HepG2 (cell line): Measurements from ENCODE around the gene HYOU1. TPM values are rescaled to one million over a fixed set of nuclear protein-coding genes. Genes with fewer than 3 reads are reported as not detected.

Source experiments
- CERS6 ChIP-seq: sonication (generic); formaldehyde crosslinking; IDR thresholded peaks from 2 replicates; pipeline ENCODE4 v1.5.0; 2020; ENCODE audit warnings: missing genetic modification reagents
- DNMT1 ChIP-seq: sonication (generic); formaldehyde crosslinking; IDR thresholded peaks from 2 replicates; pipeline ENCODE4 v1.5.1; 2020; ENCODE audit warnings: mild to moderate bottlenecking, missing genetic modification reagents
- DNMT3B ChIP-seq: conservative IDR thresholded peaks from 2 replicates; pipeline ENCODE4 v1.6.1; 2016; ENCODE audit warnings: missing biosample characterization, control low read depth
- FOXP4 ChIP-seq: sonication (generic); formaldehyde crosslinking; IDR thresholded peaks from 2 replicates; pipeline ENCODE4 v1.4.0; 2020; ENCODE audit warnings: missing genetic modification reagents
- ISX ChIP-seq: sonication (generic); formaldehyde crosslinking; conservative IDR thresholded peaks from 2 replicates; pipeline ENCODE4 v1.5.0; 2020; ENCODE audit warnings: missing genetic modification reagents
- ONECUT2 ChIP-seq: sonication (generic); formaldehyde crosslinking; IDR thresholded peaks from 2 replicates; pipeline ENCODE4 v1.4.0; 2020; ENCODE audit warnings: missing genetic modification reagents
- ZFYVE20 ChIP-seq: sonication (generic); formaldehyde crosslinking; IDR thresholded peaks from 2 replicates; pipeline ENCODE4 v1.8.0; 2023; ENCODE audit warnings: low read depth, mild to moderate bottlenecking, moderate library complexity, missing genetic modification reagents, borderline replicate concordance
- ZNF180 ChIP-seq: sonication (generic); formaldehyde crosslinking; IDR thresholded peaks from 2 replicates; pipeline ENCODE4 v1.4.0; 2020; ENCODE audit warnings: low read depth, missing genetic modification reagents, borderline replicate concordance
- ZNF292 ChIP-seq: sonication (generic); formaldehyde crosslinking; IDR thresholded peaks from 2 replicates; pipeline ENCODE4 v1.8.1; 2022; ENCODE audit warnings: mild to moderate bottlenecking, low read depth, missing genetic modification reagents, borderline replicate concordance
- ZNF296 ChIP-seq: sonication (generic); formaldehyde crosslinking; conservative IDR thresholded peaks from 2 replicates; pipeline ENCODE4 v1.5.0; 2020; ENCODE audit warnings: mild to moderate bottlenecking, missing genetic modification reagents
- ZSCAN9 ChIP-seq: IDR thresholded peaks from 2 replicates; pipeline ENCODE4 v1.6.1; 2016; ENCODE audit warnings: borderline replicate concordance
- polyA plus RNA-seq, 8 experiments: library from polyadenylated mRNA; depleted of rRNA in 3 of 8; stranded (reverse) in 7 of 8; unstranded in 1 of 8; fragments of >200 nt; fragmentation: Illumina TruSeq in 4 of 8; extraction: Trizol in 4 of 8; gene quantifications; 2 replicates each; pipeline versions ENCODE4 v1.2.1 to v1.2.3, GENCODE V29; 2011 to 2016; ENCODE audit warnings: low read depth in 4 of 8, missing spikeins in 1 of 8, mixed read lengths in 1 of 8; ENCODE audit not compliant: insufficient read depth in 1 of 8
- total RNA-seq, 5 experiments: library from RNA; depleted of rRNA; stranded (reverse); fragments of >200 nt; fragmentation: Illumina TruSeq; extraction: Trizol; gene quantifications; 2 replicates each; pipeline ENCODE4 v1.2.3, GENCODE V29; 2016; ENCODE audit warnings: low read depth in 1 of 5
- TF ChIP-seq, protein P1 (sequence below): sonication (generic); formaldehyde crosslinking; IDR thresholded peaks from 2 replicates; pipeline ENCODE4 v1.4.0; 2020; ENCODE audit warnings: mild to moderate bottlenecking, missing genetic modification reagents
- TF ChIP-seq, protein P2 (sequence below): sonication (generic); formaldehyde crosslinking; IDR thresholded peaks from 2 replicates; pipeline ENCODE4 v1.8.1; 2023; ENCODE audit warnings: missing genetic modification reagents, mild to moderate bottlenecking, borderline replicate concordance
- TF ChIP-seq, protein P3 (sequence below): sonication (generic); formaldehyde crosslinking; IDR thresholded peaks from 2 replicates; pipeline ENCODE4 v1.4.0; 2020; ENCODE audit warnings: missing genetic modification reagents, borderline replicate concordance

Gene HYOU1
- total and polyA plus RNA-seq, 2 of the 13 experiments (the other 11 are each of a cell fraction or from before 2014, with no cell fraction given), result 127 to 155 TPM

DNA sequence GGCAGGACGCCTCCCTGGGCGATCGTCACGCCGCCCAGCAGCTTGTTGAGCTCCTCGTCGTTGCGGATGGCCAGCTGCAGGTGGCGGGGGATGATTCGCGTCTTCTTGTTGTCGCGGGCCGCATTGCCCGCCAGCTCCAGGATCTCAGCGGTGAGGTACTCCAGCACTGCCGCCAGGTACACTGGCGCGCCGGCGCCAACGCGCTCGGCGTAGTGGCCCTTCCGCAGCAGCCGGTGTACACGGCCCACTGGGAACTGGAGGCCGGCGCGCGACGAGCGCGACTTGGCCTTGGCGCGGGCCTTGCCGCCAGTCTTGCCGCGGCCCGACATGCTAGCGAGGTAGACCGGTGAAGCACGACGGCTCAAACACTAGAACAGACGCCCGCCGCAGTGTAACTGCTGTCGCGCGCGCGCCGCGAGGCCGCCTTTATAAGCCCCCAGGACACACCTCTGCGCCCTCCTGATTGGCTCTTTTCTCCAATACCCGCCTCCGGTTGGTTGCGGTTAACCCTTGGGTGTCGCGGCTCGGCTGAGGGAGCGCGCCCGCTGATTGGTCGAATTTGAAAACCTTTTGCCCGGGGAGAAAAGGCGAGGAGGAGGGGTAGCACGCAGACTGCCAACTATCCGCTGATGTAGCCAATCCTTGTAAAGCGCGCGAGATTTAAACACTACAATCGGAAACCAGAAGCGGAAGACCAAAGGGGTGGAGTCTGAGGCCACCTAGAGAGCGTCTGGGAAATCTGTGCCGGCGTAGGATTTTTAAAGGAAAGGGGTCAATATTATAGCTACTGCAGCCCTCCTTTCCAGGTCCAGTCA is 38.3 kb upstream of the HYOU1 start (continued):
- TF ChIP-seq, protein P1, sequence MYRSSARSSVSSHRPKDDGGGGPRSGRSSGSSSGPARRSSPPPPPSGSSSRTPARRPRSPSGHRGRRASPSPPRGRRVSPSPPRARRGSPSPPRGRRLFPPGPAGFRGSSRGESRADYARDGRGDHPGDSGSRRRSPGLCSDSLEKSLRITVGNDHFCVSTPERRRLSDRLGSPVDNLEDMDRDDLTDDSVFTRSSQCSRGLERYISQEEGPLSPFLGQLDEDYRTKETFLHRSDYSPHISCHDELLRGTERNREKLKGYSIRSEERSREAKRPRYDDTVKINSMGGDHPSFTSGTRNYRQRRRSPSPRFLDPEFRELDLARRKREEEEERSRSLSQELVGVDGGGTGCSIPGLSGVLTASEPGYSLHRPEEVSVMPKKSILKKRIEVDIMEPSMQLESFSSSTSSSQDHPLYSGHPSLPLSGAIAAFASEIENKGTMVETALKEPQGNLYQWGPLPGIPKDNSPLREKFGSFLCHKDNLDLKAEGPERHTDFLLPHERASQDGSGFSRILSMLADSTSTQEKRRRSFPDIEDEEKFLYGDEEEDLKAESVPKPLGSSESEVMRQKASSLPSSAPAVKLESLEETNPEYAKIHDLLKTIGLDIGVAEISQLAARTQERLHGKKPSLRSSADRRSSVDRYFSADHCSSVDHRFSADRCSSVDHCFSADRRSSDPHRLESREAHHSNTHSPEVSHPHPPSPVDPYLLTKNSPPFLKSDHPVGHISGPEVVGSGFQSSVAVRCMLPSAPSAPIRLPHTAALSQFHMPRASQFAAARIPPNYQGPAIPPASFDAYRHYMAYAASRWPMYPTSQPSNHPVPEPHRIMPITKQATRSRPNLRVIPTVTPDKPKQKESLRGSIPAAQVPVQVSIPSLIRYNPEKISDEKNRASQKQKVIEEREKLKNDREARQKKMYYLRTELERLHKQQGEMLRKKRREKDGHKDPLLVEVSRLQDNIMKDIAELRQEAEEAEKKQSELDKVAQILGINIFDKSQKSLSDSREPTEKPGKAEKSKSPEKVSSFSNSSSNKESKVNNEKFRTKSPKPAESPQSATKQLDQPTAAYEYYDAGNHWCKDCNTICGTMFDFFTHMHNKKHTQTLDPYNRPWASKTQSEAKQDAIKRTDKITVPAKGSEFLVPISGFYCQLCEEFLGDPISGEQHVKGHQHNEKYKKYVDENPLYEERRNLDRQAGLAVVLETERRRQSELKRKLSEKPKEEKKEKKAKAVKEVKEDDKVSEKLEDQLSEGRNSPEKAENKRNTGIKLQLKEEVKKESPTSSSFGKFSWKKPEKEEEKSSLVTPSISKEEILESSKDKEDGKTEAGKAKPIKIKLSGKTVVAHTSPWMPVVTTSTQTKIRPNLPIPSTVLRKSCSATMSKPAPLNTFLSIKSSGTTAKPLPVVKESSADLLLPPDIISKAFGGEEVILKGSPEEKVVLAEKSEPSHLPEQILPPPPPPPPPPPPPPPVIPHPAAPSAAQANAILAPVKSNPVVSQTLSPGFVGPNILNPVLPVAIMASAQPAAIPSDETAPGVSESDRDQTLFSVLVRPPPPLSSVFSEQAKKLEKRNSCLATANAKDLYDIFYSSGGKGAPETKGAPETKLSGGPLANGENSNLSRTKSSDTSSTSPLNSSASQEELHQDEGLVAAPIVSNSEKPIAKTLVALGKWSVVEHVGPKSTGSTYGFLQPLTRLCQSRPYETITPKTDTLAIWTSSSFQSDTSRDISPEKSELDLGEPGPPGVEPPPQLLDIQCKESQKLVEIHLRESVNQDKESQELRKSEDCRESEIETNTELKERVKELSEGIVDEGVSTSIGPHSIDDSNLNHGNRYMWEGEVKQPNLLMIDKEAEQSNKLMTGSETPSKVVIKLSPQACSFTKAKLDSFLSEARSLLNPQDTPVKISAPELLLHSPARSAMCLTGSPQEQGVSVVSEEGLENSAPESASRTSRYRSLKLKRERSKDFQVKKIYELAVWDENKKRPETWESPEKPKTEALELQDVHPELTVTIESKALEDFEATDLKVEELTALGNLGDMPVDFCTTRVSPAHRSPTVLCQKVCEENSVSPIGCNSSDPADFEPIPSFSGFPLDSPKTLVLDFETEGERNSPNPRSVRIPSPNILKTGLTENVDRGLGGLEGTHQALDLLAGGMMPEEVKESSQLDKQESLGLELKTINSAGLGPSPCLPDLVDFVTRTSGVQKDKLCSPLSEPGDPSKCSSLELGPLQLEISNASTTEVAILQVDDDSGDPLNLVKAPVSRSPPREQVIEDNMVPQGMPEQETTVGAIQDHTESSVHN (CRISPR knock-in tag), result no peak
- peak; percentile 84; the same call in 1 of the 2 replicates for TF ChIP-seq ZNF180 (CRISPR knock-in tag)
- peak; percentile 47; the same call in 1 of the 2 replicates for TF ChIP-seq CERS6 (CRISPR knock-in tag)
- no peak for TF ChIP-seq ZFYVE20
- TF ChIP-seq, protein P2, sequence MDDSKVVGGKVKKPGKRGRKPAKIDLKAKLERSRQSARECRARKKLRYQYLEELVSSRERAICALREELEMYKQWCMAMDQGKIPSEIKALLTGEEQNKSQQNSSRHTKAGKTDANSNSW (CRISPR knock-in tag), result peak; percentile 78
- TF ChIP-seq, protein P3, sequence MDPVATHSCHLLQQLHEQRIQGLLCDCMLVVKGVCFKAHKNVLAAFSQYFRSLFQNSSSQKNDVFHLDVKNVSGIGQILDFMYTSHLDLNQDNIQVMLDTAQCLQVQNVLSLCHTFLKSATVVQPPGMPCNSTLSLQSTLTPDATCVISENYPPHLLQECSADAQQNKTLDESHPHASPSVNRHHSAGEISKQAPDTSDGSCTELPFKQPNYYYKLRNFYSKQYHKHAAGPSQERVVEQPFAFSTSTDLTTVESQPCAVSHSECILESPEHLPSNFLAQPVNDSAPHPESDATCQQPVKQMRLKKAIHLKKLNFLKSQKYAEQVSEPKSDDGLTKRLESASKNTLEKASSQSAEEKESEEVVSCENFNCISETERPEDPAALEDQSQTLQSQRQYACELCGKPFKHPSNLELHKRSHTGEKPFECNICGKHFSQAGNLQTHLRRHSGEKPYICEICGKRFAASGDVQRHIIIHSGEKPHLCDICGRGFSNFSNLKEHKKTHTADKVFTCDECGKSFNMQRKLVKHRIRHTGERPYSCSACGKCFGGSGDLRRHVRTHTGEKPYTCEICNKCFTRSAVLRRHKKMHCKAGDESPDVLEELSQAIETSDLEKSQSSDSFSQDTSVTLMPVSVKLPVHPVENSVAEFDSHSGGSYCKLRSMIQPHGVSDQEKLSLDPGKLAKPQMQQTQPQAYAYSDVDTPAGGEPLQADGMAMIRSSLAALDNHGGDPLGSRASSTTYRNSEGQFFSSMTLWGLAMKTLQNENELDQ (CRISPR knock-in tag), result no peak
- no peak for TF ChIP-seq ONECUT2
- TF ChIP-seq DNMT1, result 0 out of 2 replicates have a peak, but pooled peaks have one; percentile 44
- no peak for TF ChIP-seq ZNF292
- no peak for TF ChIP-seq ZSCAN9 (CRISPR knock-in tag)
- 0 out of 2 replicates have a peak, but pooled peaks have one; percentile 68 for TF ChIP-seq DNMT3B (CRISPR knock-in tag)
- TF ChIP-seq ZNF296 (CRISPR knock-in tag), result 0 out of 2 replicates have a peak, but pooled peaks have one; percentile 34
- peak; percentile 19; the same call in 1 of the 2 replicates for TF ChIP-seq FOXP4 (CRISPR knock-in tag)
- TF ChIP-seq ISX (CRISPR knock-in tag), result no peak; the same call in 1 of the 2 replicates
